HG03432 (cell line): Measurements from ENCODE around the gene EFHC1.
"Not testable (repeated sequence)": the region's sequence is repeated elsewhere in the genome, so short reads cannot be mapped to it uniquely, and the experiment has no call there.

ENCODE experiments used
- ATAC-seq: cut with Tn5 transposase; IDR thresholded peaks from one replicate; pipeline ENCODE4 v1.9.1; 2021; ENCODE audit warnings: mild to moderate bottlenecking, moderate library complexity; ENCODE audit not compliant: unreplicated experiment

Gene EFHC1

DNA sequence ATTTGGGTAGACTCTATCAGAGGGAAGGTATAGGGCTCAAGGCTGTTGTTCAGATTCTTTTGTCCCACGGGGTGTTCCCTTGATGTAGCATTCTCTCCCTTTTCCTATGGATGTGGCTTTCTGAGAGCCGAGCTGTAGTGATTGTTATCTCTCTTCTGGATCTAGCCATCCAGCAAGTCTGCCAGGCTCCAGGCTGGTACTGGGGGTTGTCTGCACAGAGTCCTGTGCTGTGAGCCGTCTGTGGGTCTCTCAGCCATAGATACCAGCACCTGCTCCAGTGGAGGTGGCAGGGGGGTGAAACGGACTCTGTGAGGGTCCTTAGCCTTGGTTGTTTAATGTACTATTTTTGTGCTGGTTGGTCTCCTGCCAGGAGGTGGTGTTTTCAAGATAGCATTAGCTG lies 13.2 kb downstream of the EFHC1 start:
- not testable (repeated sequence) for ATAC-seq

DNA sequence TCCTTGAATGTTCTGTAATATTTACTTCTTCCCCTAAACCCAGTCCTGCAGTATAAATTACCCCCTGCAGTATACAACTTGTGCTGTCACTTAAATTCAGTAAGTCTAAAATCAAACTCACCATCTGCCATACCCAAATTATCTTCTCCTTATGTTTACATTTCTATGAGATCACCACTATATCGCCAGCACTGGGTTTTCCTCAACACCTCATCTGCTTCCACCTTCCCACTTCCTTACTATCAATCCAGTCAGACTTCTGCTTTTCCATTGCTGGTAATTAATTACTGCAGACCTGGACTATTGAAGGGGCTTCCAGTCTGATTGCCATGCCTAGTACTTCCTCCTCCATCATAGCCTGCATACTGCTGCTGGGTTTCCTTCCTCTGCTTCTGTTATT lies 15.2 kb downstream of the EFHC1 start:
- no peak for ATAC-seq

DNA sequence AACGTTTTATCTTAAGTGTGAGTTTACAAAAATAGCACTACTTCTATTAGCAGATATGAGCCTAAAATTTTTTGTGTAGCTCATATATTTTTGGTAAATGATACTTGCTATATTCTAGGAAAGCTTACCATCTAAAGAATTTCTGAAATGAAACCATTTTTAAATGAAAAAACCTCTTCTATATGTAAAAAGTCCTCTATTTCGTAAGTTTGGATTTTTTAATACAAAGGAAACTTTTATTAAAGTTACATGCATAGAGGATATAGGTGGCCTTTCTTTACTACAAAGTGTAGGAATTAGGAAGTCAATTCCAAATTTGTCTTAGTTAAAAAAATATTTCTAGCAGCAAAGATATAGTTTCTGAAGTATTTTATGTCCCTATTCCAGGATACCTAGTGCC lies 18.8 kb downstream of the EFHC1 start:
- no peak for ATAC-seq

DNA sequence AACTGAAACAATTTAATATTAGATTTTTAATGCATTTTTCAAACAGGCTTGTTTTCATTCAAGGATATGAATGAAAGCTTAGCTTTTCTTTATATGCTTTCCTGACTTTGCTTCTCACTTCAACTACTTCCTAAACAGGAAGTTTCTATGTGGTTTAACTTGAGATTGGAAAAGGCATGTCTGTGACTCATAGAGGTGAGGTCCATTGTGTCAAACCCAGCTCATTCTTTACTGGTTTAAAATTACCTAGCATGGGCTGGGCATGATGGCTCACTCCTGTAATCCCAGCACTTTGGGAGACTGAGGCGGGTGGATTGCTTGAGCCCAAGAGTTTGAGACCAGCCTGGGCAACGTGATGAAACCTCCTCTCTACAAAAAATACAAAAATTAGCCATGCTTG lies 34.4 kb downstream of the EFHC1 start:
- ATAC-seq: no peak

DNA sequence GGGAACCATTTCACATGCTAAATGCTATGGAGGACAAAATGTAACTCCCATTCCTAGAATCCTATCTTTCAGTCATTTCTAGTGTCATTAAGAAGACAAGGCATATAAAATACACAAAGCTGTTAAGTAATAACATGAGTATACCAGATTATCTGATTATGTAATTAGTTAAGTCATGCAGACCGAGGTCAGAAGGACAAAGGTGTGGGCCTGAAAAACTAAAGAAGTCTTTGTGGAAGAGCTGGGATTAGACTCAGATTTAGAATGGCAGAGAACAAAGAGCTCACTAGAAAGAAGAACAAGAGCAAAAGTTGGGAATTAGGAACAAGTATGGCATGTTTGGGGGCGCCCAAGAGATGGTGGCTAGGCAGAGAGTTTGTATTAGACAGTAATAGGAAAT lies 37.0 kb downstream of the EFHC1 start:
- ATAC-seq: no peak

DNA sequence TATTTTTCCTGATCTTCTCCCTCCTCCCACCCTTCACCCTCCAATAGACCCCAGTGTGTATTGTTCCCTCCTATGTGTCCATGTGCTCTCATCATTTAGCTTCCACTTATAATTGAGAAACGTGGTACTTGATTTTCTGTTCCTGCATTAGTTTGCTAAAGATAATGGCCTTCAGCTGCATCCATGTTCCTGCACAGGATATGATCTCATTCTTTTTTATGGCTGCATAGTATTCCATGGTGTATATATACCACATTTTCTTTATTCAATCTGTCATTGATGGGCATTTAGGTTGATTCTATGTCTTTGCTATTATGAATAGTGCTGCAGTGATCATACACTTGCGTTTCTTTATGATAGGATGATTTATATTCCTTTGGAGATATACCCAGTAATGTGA lies 41.1 kb downstream of the EFHC1 start:
- not testable (repeated sequence) for ATAC-seq

DNA sequence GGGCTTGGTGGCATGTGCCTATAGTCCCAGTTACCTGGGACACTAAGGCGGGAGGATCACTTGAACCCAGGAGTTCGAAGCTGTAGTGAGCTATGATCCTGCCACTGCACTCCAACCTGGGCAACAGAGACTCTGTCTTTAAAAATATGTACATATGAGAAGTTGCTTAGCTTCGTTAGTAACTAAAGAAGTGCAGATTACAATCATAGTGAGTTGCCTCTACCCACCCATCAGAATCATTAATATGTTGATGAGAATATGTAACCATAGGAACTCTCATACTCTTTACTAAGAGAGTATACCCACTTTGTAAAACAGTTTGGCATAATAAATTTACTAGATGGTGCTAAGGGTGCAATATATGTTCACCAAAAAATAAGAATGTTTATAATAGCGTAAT lies 54.0 kb downstream of the EFHC1 start:
- no peak for ATAC-seq

DNA sequence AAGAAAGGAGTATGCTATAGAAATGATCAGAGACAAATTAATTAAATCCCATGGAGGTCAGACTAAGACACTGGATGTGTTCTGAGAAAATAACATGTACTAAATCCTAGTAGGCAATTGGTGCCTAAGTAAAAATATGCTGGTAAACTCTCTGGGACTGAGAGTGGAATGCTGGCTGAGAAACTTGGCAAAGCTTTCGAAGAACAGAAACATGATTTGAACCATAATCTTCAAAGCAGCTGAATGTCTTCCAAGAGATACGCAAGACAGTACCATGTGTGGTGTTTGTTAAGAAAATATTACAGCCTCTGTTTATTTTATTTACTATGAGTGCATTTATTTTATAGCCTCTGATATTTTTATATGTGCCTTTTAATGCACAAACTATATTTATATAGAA lies 55.2 kb downstream of the EFHC1 start:
- ATAC-seq: no peak

DNA sequence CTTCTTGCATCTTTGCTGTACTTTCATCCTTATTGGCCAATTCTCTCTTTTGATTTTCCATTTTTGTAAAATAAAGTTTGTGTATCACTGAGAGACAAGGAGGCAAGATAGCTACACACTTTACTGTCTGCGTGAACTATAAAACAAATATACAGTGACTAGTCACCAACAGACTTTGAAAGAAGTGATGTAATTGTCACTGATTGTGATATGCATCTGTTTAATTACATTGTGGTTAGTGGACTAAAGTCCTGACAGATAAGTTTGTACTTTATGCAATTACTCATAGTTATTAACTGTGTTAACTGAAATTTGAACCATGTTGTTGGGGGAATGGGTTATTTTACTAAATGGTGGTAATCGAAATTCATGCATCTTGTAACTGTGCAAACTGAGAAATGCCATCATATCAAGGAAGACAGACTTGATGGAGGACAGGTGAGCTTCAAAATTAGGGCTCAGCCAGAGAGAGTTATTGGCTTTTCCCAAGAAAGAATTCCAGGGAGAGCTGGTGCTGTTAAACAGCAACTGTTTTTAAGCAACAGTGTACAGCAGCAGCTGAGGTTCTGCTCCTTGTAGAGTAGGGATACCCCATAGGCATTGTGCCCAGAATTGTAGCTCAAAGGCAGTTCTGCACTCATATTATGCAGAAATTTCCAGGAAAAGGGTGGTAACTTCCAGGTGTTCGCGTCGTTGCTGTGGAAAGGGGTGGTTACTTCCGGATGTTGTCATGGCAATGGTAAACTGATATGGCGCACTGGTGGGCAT lies 62.9 kb downstream of the EFHC1 start:
- ATAC-seq: no peak

DNA sequence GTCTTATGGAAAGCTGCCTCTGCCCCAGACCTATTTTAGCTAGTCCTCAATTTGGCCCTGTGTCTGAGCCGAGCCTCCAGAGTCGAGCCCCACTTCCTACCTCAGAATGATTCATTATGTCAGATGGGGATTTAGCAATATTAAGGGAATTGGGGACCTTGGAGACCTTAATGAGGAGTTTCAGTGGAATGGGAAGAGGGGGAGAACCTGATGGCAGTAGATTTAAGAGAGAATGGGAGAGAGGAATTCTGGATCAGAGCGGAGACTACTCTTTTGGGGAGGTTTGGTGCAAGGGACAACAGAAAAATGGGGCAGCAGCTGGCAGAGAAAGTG lies 63.5 kb downstream of the EFHC1 start:
- ATAC-seq: no peak

DNA sequence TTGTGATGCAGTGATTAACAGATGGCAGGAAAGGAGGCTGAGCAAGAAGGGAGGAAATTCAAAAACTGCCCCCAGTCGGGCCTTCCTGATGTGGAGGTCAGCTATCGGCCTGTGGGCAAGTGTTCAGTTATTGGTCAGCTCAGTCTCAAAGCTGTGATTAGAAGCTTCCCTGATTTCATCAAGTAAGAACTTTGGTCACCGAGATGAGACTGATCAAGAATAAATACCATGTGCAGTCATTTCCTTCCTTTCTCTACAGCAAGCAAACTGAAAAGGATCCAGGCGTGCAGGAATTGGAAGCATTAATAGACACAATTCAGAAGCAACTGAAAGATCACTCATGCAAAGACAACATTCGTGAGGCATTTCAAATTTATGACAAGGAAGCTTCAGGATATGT lies 69.7 kb downstream of the EFHC1 start:
- no peak for ATAC-seq

DNA sequence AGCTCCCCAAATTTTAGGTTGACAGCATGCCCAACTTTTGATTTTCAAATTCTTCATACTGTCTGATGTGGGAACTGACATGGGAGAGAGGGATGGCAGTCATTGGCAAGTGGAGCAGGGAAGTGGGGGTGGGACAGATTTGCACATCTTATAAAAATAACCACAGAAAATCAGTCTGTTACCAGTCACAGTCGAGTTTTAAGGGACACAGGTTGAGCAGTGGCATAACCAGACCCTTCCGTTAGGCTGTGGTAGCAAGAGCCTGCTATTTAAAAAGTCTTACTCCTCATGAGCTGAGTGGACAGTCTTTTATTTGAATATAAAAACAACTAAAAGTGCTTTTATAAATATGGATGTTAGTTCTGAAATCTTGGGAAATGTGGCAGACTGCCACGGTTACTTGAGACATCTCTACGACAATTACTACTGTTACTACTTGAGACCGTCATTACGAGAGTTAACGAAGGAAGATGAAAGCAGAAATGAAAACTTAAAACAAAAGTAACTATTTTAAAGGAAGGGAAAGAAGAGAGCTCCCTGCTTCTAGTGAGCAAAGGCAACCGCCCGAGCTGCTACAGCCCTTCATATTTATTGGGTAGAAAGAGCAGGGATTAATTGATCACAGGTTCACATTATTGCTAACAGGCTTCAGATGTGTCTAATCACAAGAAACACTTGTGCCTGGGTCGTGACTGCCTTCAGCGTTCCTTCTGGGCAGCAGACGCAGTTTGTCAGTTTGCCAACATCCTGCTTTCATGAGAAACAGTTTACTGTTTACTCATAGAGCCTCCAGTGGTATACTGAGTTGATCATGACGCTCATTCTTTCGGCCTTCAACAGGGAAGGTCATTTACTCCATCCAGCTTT lies 71.3 kb downstream of the EFHC1 start:
- ATAC-seq: peak; percentile 73

DNA sequence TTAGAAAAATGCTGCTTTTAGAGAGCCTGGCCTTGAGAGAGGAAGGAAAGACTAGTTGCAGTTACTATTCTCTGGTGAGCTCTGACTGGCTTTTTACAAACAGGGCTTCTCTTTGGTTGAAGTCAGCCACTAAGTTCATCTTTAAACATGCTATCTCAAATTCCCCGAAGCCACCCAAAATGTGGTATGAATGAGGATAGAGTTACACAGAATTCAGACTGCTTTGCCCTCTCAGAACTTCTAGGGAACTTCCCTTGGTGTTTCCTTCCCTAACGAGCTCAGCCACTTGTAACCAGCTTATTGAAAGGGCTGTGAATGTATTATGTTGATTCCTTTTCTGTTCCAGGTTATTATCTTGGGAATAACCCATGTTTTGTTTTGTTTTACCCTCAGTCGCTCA lies 73.5 kb downstream of the EFHC1 start:
- ATAC-seq: no peak

DNA sequence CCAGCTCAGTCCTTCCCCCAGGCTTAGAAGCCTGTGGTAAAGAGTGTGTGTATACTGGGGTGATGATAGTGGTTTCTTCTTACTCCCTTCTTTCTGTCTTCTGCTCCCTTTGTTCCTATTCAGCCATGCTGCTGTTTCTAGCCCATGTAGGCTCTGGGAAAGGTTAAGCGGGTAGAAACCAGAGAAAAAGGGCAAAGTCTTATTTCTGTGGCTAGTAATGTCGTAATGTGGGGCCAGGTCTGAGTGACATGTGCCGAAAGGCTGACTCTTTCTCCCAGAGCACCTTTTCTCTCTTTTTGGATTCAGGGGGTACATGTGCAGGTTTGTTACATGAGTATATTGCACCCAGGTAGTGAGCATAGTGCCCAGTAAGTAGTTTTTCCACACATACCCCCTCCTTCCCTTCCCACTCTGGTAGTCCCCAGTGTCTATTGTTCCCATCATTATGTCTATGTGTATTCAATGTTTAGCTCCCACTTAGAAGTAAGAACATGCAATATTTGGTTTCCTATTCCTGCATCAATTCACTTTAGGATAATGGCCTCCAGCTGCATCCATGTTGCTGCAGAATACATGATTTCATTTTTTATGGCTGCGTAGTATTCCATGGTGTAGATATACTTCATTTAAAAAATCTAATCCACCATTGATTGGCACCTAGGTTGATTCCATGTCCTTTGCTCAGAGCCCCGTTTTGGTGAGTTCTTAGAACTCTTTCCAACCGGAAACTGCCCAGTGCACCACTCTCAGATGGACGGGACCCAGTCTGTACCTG lies 74.3 kb downstream of the EFHC1 start:
- ATAC-seq: no peak

DNA sequence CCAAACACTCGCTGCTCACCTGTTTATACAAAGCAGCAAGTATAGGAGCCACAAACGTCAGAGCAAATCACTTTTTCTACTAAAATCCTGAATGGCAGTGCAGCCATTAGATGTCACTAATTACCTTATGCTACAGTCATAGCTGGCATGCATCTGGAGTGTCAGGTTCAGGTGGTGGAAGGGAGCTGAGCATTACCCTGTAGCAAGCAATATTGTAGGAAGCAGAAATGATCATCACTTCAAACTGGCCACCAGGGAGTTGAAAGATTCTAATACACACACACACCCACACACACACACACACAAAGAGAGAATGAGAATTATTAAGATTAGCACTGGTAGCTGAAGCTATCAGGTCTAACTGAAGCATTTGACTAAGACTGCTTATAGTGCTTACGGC lies 75.8 kb downstream of the EFHC1 start:
- ATAC-seq: no peak

DNA sequence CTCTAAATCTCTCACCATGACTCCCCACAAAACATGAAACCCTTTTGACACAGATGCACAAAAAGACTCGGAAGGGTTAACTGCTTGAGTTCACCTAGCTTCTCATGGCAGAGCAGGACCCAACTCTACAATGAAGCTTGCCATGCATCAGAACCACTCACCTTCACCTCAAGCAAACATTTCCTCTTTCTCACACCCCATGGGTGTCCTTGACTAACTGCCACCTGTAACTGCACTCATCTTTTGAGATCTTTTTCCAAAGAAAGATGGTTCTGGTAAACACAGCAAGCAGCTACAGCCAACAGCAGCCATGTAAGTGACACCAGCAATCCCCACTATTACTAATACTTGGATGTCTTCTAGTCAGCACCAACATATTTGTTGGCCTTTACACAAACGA lies 76.5 kb downstream of the EFHC1 start:
- no peak for ATAC-seq

DNA sequence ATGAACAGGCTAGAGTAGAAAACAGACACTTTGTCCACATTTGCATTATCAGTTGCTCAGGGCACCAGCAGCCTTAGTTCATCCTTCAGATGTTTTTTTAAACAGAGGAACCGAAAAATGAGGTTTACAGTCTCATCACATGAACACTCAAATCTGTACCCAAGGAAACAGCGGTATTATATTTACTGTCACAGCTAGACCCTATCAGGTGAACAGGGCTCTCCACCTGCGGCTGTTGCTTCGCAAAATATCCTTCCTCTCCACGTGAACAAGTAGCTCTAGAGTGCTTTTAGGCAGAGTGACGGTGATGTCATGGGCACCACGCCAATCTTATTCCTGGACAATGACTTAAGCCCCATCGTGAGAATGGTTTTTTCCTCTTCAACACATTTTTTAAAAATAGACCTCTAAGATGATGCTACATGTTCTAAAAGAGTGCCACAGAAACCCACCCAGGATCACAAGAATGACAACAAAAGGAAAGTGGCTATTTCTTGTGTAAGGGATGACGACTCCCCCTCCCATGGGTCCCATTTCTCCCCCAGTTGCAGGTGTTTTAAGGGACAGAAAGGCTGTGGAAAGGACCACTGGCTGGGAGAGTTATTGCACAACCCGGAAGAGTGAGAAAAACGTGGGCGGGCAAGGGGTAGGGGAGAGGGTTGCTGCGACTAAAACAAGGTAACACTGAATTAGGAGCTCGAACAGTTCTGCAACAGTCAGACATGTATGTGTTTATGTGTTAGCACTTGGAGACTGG lies 77.7 kb downstream of the EFHC1 start:
- peak; percentile 85 for ATAC-seq

DNA sequence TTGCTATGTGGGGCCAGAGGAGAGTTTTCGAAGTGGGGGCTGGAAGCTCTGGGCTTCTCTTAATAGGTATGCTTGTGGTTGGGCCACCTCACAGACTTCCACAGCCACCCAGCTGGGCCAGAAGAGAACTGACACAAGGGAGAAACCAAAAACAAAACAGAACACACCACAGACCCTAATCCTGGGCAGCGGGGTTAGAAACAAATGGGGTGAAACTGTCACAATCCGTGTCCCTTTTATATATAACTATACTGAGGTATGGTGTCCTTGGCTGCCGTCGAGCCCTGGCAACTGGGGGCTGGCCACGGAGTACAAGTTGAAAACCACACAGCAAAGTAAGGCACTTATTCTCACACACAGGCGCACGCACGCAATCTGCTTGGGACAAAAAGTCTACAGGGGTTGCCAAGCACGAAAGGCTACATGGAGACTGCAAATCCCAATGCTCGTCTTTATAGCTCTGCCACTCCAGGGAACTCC lies 78.4 kb downstream of the EFHC1 start:
- ATAC-seq: peak; percentile 58

DNA sequence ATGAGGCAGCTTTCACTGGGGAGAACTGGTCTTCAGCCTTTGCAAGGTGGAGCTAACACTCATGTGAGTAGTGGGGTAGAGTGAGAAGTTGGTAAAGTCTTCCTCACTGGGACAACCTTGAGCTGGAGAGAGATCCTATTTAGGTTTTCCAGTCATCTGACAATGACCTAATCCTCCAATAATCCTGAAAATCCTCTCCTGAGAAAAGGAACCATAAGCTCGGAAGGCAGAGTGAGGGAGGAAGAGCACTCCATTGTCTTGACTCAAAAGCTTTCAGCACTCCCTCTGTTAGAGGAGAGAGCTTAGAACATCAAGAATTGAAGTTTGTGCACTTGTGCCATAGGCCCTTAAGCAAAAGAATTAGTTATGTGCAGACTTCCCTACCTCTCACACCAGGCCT lies 78.9 kb downstream of the EFHC1 start:
- no peak for ATAC-seq

DNA sequence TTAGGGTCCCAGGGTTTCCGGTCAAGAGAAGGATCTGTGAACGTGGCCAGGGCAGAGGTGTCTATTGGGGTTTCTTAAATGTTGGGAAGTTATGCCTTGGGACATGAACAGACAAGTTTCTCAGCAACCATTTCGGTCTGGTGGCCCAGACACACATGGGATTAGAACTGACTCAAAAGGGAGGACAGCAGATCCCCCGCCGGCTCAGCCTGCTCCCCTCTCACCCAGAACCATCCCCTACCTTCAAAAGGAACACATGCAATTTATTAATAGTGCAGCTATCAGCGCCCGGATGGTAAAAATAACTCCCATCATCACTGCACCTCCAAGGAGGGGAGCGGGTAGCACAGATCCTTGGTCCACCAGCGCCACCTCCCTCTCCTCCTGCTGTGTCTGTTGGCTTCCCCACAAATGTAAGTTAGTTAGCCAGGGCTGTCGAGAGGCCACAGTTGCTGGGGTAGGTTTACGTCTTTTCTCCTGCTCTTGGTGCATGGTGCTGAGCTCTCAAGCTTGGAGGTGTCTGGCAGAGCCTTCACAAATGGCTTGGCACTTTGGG lies 79.6 kb downstream of the EFHC1 start:
- no peak for ATAC-seq
